GM18499 (cell line): ENCODE data around the gene SPPL3.
"Not testable (repeated sequence)": the region's sequence is repeated elsewhere in the genome, so short reads cannot be mapped to it uniquely, and the experiment has no call there.

Experiments
- ATAC-seq: cut with Tn5 transposase; IDR thresholded peaks from one replicate; pipeline ENCODE4 v1.9.1; 2021; ENCODE audit warnings: moderate number of reproducible peaks; ENCODE audit not compliant: insufficient read depth, unreplicated experiment

Gene SPPL3

DNA sequence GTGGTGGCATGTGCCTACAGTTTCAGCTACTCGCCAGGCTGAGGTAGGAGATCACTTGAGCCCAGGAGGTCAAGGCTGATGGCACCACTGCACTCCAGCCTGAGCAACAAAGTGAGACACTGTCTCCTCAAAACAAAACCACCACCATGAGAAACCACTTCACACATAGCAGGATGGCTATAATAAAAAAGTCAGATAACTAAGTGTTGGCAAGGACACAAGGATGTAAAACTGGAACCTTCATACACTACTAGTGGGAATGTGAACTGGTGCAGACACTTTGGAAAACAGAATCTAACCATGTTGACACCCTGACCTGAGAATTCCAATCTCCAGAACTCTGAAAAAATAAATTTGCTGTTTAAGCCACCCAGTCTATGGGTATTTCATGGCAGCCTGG, 110.8 kb downstream of the SPPL3 start:
- ATAC-seq, result no peak

GRCh38 chr12:120792456-120792855, 111.7 kb downstream of the SPPL3 start:
- not testable (repeated sequence) for ATAC-seq

GRCh38 chr12:120791669-120792176, 112.4 kb downstream of the SPPL3 start:
- no peak for ATAC-seq

DNA sequence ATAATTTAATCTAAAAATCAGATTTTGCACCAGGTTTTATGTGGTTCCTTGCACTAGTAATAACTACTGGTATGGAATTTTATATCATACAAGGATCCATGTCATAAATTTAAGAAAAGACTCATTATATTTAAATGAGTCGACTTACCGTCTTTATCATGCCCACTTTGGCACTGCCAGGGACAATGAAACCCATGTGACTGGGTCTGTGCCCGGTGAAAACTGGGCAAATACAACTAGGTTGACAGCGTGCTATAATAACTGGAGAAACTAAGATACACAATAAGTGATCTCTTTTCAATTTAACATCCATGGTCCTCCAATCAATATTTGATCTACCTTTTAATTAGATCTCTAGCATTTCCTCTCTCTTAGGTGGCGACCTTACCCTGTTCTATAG, 114.0 kb downstream of the SPPL3 start:
- no peak for ATAC-seq

- no peak for ATAC-seq
Observed at GRCh38 chr12:120787889-120788288, 116.3 kb downstream of the SPPL3 start.

- ATAC-seq, result no peak
Observed at GRCh38 chr12:120784804-120785203, 119.4 kb downstream of the SPPL3 start.

DNA sequence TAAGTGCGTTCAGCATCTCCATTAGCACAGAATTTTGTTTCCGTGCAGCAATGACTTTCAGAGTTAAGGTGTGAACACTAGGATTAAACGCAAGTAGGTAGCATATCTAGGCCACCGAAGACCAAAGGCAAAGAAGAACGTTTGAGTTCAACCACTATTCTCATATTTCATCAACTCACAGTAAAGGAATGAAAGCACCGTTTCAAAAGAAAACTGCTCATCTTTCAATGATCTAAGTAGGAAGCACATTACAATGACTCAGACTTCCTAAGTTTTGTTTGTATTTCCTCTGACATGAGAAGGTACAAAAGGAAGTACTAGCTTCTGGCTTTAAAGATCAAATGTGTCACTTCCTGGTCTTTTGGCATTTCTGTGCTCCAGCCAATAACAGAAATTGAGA, 121.0 kb downstream of the SPPL3 start:
- ATAC-seq, result no peak

- ATAC-seq, result no peak
Observed at GRCh38 chr12:120775862-120776552, 128.2 kb downstream of the SPPL3 start.

GRCh38 chr12:120774169-120774916, 129.8 kb downstream of the SPPL3 start:
- no peak for ATAC-seq

- ATAC-seq, result no peak
Observed at GRCh38 chr12:120771097-120771496, 133.1 kb downstream of the SPPL3 start.

DNA sequence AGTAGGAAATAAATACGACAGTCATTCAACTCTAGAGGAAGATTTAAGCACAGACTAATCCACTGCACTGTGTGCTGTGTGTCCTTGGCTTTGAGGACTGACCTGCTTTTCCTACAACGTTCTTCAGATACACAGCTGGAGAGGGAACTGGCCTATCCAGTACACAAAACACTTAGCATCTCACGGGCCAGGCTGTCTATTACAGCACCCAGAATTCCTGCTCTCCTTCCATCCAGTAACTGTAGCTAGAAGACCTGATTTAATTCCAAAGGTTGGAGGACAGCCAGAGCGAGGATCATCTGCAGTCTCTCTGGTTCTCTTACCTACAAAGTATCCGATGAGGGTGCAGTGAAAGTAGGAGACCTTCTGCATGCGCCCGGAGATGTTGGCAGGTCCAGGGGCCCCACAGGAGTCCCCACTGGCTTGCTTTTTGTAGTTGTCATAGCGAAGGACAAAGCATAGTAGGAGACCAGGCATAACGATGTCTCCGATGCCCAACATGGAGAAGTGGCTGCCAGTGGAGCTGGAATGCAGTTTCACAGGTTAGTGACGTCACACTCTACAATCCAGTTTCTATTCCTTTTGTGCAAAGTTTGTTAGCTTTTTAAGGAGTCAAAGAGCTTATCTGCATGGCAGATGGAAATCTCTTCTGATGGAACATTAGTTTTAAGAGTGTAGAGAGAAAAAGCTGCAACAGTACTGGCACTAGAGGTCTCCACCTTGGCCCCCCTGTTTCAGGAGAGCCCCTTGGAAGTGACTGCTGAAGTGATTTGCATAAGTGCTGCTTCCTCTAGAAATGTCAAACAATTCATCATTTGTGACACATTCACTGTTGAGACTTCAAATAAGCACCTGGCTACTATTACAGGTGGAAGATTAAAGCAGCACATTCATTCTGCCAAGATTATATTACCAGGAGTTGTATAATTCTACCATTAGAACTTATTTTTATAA, 136.8 kb downstream of the SPPL3 start:
- no peak for ATAC-seq

- no peak for ATAC-seq
Observed at GRCh38 chr12:120766566-120766965, 137.6 kb downstream of the SPPL3 start.

- ATAC-seq, result no peak
Observed at GRCh38 chr12:120764816-120765215, 139.3 kb downstream of the SPPL3 start.

DNA sequence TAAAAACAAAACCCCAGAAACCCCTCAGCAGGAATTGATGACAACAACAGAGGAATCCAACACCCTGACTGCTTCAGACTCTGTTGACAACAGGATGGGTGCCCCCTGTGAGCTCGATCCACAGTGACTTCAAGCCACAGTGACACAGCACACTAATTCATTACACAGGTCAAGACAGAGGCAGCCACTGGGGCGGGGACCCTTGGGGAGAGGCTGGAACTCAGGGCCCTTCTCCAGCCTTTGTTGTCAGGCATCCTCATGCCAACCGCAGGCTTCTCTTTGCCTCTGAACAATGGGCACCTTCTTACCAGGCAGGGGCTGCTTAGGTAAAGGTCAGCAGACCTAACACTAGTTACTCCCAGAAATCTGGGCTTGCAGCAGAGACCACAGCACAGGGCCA, 140.9 kb downstream of the SPPL3 start:
- no peak for ATAC-seq

DNA sequence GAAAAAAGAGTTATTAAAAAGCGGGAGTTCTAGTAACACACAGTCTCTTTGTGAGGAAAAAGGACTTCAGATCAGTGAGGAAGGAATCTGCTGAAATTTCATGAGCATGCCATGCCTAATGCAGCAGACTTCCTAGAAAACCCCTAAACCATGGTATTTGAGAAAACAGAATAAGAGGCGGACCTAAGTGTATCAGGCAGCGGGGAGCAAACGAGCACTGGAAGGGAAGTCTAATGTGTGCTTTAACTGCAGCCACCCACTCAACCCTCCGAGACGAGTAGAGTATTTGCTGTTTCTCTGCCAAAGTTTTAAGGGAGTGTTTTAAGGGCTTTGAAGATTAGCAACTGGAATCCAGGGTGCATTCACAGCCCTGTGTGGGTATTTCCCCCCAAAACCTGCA, 142.1 kb downstream of the SPPL3 start:
- ATAC-seq, result no peak

GRCh38 chr12:120761519-120761934, 142.6 kb downstream of the SPPL3 start:
- no peak for ATAC-seq

DNA sequence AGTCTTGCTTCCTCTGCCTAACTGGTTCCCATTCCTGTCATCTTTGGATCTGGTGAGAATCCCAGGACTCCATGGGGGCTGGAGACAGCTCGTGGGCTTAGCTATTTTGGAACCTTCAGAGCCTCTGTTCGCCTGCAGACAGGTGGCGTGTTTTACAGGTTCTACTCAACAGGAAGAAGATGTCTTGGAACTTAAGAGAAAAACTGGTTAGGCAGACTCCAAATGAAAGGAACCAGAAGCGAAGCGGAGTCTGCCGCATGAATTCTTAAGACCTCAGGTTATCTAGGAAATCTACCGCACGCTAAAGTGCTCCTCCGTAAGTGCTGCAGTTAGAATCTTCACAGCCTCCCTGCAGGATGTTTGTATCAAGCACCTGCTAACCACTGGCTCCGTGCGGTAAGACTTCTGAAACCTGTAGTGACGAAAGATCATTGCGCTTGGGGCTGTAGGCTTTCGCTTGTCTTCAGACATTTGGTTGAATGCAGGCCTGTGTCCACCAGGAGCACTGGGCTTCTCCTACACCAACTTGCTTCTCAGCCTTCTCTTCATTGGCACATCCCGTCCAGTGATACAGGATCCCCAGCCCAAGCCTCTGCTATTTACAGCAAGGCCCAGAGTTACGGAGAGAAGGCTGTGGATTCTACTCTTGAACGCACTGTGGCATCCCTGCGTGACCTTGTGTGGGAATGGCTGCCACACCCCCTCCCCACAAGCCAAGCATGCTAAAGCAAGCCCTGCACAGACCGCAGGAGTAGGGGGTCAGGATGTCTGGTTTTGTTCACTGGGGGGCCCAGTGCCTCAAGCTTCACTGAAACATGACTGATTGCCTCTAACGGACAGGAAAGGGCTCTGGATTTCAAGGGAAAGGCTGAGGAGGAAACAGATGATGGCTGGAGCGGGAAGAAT, 143.6 kb downstream of the SPPL3 start:
- no peak for ATAC-seq

- no peak for ATAC-seq
Observed at GRCh38 chr12:120759591-120760348, 144.4 kb downstream of the SPPL3 start.
